GM18909 (cell line): Measurements from ENCODE around the gene AURKA.
A peak's percentile ranks its signal among the peaks of the same experiment; 100 is the strongest.

Experiments
- ATAC-seq: cut with Tn5 transposase; IDR thresholded peaks from one replicate; pipeline ENCODE4 v1.9.1; 2021; ENCODE audit warnings: mild to moderate bottlenecking; ENCODE audit not compliant: unreplicated experiment, poor library complexity

AURKA gene

DNA sequence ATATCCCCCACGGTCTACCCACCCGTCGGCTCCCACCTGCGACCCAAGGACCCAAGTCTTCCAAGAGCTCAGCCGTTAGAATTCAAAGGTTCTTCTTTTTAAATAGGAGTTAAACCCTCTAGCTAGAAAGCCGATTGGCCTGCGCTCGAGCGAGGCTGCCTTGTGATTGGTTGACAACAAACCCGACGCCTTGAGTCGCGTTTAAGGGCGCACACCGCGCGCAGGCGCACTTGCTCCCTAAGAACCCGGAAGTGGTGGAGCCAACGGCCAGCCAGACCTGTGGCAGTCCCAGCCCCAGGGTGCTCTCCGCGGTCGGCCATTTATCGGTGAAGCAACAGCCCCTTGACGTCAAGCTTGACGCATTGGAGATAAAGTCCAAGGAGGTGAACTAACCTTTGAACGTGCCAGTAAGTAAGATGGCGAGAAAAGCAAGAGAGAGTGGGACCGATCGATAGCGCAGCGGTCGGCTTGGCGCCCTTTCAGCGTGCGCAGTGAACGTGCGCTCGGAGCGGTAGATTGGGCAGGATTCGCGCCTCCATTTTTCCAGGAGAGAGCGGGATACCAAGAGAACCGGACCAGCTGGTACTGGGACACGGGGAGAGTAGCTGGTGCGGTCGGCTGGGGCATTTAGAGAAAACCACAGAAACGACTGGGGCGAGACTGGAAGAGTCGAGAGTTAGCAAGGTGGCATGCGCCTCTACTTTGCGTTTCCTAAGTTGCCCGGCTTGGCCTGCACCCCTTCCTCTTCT is at the start of gene AURKA, which contains the start of gene CSTF1:
AURKA (minus strand) TSS at position 84 of the 749 bp plus-strand sequence. CDS start 4,018 bp downstream, outside the sequence.
CSTF1 (plus strand) TSS at position 514 of the 749 bp plus-strand sequence. CDS start 2,908 bp downstream, outside the sequence.
- ATAC-seq, result peak; percentile 95

DNA sequence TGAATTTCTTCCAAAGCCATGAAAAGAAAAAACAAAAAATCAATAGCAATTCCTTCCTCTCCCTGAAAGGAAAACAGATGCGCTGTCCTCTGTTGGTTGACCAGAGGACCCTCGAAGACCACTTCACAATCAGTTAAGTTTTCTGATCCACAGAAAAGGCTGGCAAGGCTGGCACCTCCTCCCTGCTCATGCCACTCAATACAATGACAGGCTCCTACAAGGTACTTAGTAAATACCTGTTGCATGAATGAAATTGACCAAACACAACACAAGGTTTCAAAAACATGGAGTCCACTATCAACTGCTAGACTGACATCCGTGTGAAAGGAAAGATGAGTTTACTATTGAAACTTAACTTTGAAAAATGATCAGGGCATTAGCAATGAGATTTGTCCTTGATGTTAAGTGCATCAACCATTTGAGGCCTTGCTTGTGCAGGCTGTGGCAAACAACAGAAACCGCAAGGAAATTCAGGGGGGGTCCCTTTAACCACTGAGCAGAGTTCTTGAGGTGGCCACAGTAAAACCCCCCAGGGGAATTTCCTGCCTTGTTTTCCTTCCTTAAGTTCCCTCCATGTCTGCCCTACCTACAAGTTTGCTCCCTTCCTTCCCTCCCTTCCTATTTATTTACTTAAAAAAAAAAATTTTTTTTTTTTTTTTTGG is 48.5 kb upstream of the AURKA start:
- peak; percentile 84 for ATAC-seq

DNA sequence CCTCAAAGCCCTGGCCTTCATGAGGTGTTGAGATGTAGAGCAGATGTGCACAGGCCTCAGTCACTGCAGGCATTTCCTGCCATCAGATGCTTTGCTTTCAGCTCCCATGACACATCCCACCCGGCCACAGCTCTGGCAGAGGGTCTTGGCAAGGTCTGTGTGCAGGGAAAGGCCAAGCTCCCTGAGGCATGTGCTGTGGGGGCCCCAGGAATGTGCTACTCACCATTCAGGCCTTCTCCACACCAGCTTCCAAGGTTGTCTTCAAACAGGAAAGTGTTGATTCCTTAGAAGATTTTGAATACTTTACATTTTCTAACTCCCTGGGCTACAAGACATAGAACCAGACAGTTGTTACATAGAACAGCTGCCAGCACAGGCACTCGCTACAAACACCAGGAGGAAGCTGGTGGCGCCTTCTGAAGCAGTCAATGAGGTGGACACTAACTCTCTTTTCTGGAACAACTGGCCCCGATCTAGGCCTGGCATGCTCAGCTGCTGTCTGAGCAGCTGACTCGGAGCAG is 47.8 kb upstream of the AURKA start:
- ATAC-seq, result no peak

DNA sequence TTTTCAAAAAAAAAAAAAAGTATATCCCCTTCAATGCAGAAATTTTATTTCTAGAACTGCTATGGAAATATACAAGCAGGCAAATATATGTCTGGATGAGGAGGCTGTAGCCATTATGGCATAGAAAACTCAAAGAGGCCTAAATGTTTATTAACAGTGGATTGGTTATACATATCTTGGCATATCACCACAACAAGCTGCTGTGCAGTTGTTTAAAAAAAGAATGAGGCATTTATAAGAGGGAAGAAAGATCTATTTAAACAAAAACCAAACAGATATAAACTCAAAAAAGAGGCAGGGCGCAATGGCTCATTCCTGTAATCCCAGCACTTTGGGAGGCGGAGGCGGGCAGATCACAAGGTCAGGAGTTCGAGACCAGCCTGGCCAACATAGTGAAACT is 46.3 kb upstream of the AURKA start:
- no peak for ATAC-seq

DNA sequence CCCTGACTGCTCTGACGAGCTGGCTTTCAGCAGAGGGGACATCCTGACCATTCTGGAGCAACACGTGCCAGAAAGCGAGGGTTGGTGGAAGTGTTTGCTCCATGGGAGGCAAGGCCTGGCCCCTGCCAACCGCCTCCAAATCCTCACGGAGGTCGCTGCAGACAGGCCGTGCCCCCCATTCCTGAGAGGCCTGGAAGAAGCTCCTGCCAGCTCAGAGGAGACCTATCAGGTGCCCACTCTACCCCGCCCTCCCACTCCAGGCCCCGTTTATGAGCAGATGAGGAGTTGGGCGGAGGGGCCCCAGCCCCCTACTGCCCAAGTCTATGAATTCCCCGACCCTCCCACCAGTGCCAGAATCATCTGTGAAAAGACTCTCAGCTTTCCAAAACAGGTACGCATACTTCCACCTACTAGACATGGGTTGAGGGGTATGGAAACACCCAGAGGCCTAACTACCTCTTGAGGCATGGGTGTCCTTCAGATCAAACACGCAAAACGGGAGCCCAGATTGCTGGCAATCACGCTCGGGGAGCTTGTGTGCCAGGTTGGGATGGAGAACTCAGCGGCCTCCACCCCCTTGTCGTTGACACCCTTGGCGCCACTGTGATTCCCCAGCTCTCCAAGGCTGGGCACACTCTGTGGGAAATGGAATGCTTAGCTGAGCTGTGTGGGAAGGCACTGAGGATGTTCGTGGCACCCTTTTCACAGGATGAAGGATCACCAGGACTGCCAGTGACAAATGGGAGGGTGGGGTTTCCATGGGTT is 45.4 kb upstream of the AURKA start:
- ATAC-seq, result no peak

DNA sequence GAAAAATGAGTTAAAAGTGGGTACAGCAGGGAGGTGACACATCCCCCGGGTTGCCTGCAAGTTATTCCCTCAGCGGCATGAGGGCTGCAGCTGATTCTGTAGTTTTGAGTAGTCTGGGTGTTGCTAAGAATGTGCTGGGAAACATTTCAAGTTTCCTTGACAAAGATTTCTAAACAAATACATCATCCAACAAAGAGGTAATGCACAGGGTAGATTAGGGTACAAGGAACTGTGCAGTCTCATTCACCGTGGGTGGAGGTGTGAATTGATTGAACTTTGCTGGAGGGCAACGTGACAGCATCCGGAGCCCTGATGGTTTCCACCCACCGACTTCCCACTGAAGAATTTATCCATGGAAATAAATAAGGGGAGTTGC is 41.9 kb upstream of the AURKA start:
- ATAC-seq, result no peak

DNA sequence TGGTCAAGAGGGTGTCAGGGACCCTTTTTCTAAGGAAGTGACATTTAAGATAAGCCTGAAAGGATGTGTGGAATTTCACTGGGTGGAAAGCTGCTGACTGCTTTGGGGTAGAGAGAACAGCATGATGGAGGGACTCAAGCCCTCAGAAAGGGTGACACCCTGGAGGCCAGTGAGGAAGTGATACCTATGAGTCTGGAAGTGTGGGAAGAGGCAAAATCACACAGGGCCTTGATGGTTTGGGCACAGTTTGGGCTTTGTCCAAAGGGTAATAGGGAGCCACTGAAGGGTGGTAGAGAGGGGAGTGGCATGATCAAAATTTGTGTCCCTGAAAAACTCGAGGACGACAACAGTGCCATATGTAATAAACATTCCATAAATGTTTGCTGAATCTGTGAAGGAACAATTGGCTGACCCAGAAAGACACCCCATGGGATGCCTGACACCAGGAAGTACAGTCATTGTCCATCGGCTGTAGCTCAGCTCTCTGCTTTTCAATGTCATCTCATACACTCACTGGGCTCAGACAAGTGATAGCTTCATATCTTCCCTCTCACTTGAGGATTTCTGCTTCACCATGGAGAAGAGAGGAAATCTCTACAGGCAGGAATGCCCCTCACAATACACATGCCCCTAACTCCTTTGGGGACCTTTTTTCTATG is 41.3 kb upstream of the AURKA start:
- ATAC-seq, result no peak

DNA sequence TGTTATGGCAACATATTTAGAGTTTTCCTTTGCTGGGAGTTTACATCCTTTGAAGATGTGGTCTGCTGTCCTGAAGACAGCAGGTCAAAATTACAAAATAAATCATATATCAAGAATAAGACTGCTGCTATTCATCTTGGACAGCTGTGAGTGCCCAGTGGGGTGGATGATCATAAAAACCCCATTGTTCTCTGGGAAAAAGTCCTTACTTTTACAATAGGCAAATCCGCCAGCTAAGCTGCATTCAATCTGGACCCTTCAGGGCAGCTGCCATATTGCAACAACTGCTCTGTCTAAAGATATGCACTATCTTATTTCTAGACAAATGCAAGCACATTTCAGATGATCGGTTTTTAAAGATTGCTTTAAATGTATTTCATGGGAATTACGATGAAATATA is 39.5 kb upstream of the AURKA start:
- ATAC-seq, result no peak

DNA sequence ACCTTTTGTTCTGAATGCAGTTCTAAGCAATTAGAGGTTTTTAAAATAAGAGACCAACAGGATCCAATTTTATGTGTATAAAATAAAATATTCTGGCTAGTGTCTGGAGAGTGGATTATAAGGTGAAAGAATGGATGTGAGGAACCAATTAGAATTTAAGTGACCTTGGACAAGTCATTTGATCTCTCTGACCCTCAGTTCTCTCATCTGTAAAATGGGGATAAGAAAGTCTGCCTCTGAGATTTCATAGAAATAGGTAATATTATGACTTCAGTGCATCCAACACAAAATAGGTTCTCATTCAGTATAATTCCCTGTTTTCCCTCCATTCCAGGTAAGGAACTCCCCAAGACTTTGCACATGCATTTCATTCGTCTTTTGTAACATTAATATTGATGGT is 38.9 kb upstream of the AURKA start:
- no peak for ATAC-seq

DNA sequence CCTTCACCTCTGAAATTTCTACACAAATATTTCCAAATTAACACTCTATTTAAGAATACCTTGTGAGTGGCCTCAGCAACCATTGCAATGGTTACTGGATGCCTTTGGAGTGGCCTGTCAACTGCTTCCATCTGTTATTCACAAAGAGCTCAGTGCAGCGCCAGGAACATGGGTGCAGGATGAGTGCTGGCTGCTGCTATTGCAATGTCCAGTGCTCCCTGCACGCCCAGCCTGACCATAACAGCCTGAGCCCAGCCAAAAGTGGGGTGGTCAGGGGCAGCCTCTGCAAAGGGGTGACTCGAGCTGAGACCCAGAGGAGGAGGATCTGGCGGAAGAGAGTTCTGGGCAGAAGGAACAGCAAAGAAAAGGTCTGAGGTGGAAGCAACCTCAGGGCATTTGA is 38.4 kb upstream of the AURKA start:
- ATAC-seq, result no peak

DNA sequence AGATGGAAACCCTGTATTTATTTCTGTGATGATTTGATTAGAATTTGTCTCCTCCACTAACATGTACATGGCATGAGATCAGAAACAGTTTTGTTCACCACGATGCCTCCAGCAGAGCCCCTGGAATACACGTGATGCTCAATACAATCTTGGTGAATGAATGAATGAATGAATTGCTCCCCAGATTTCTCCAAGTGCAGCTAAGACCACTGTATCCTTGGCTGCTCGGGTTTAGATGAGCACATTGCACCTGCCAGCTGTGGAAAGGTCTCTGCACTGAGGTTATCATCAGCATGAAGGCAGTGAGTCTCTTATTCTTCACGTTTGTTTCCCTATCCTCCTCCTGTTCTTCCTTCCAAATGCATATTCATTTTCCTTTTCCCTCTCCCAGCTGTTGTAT is 37.9 kb upstream of the AURKA start:
- no peak for ATAC-seq

DNA sequence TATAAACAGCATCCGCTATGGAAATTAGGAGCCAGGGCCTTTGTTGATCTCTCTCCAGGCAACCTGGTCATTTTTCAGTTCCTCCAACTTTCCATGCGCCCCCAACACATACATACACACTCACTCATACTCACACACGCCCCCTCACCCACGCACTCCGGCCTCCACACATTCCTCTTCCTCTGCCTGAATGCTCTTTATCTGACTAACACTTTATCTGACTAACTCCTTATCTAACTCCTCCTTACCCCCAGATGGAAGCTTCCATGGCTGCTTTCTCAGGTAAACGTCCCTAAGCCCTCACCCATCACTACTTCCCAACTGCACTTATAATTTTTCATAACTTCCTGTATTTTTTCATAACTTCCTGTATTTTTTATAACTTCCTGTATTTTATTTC is 37.5 kb upstream of the AURKA start:
- ATAC-seq, result no peak

DNA sequence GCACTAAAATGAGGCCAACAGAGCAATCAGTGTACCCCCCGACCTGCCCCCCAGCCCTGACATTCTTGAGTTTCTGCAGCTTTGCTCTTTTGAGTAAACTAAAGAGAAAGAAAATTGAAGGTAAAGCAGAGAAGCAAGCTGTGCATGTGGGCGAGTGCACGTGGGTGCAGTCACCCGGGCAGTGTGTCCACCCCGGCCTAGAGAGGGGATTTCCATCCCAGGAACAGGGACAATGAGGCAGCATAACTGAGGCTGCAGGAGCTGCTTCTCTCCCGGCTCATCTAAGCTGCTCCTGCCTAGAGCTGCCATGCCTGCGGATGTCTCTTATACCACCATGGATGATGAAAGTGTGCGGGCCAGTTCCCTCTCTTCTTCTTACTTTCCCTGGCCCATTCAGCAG is 36.9 kb upstream of the AURKA start:
- ATAC-seq, result no peak

DNA sequence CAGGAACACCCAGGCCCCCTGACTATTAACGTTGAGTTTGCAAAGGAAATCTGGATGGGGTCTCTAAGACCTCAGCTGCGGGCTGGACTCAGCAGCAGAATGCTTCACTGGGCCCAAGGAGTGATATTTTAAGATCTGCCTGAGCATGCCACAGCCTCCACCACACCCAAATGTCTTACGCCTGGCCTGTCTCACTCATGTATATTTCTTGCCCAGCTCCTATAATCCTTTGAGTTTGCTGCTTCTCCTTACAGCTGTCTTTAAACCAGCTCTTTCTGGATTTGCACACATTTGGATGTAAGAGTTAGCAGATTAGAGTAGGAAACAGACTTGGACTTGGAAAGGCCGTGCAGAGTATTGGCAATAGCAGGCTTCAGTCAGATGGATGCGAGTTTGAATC is 36.4 kb upstream of the AURKA start:
- no peak for ATAC-seq

DNA sequence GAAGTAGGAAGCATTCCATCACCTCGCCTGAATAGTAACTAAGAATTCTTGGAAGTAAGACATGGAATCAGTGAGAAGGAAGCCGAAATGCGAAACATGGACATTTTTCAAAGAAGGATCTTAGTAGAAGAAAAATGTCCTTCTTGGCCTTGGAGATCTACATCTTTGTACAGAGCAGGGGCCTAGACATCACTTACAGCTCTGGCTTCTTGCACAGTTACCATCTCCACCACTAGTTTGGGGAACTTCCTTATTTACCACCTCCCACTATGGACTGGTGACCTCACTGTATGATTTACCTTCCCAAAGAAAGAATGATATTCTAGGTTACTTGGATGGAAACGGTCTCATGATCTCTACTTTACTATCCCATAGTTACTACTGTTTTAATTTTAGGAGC is 35.8 kb upstream of the AURKA start:
- no peak for ATAC-seq

DNA sequence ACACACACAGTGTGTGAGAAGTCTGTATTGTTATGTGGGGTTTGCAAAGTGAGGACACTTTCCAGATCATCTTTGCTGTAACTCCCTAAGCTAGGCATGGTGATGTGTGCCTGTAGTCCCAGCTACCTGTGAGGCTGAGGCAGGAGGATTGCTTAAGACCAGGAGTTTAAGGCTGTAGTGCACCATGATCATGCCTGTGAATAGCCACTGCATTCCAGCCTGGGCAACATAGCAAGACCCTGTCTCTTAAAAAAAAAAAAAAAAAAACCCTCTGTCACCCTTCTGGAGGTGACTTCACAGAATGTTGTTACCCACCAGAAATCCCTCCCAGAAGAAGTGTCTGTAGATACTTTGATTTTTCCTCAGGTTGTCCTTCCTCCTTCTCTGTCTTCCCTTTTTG is 34.9 kb upstream of the AURKA start:
- no peak for ATAC-seq

DNA sequence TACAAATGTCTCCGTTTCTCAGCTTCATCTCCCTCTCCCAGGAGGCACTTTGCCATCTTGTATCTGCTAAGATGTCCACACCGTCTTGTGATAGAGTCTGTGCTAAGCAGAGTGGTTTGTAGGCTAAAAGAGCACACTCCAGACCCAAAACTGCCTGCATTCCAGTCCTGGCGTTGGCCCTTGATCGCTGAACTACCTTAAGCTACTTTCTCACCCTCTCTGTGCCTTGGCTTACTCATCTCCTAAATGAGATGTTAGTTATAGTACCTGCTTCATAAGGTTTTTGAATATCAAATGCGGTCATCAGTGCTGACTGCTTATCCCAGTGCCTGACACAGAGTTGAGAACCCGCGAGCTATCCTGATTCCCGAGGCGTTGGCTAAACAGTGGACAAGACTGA is 34.0 kb upstream of the AURKA start:
- no peak for ATAC-seq

DNA sequence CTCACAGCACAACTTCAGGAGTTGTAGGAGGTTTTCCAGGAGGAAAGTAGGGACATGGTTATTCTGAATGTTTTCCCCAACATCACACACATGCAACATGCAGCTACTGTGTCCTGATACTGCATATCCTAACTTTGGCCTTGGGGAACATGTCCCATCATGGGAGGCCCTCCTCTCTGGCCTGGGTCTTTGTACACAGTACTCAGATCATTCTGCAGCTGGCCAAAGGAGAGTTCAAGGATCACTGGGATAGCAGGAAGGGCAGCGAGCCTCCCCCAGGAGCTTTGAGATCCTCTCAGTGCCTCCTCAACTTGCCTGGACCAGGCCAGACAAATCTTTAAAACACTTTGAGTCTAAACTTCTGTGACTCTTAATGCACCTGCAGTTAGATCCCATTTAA is 32.9 kb upstream of the AURKA start:
- ATAC-seq, result no peak

DNA sequence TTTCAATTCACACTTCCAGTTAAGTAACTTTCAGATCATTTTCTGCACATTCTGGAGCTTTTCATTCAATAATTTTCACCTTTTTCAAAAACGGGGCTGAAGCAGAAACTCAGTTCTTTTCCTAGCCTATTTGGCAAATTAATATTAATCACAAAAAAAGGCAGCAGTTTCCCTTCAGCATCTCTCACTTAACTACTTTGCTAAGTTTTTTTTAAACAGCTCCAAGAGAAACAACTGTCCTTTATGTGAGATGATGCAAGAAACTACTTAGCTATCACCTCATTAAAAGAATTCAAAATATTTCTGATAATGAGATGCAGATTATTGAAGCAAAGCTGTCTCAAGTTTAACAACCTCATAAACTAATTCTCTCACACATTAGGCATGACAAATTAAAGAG is 31.9 kb upstream of the AURKA start:
- ATAC-seq, result no peak

DNA sequence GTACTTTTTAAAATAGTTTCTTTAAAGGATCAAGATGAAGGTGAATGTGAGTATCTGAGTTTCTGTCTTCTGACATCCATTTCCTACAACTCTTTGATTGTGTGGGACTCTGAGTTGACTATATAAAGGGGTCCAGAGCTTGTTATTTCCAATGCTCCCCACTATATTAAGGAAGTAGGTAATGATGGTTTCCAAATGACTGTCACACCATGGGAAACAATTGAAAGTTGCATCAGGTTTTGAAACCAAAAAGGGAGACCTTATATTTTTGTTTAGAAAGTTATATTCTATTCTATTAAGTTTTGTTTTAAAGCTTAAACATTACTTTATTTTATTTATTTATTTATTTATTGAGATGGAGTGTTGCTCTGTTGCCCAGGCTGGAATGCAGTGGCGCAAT is 31.2 kb upstream of the AURKA start:
- ATAC-seq, result no peak

DNA sequence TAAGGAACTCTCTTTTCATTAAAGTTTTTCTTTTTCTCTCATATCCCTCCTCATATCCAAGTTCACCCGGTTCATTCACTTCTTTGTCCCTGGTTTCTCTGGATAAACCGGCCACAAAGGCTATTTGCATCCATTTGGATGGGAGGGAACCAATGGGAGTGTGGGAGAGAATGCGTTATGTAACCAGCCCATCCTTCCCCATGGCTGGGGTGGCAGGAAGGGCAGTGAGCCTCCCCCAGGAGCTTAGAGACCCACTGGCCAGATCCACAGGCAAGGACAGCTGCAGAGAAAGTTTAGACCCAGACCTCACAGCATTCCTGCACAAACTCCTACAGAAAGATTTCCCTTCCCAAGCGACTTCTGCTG is 30.8 kb upstream of the AURKA start:
- no peak for ATAC-seq
